Measurements from ENCODE around the gene METTL17. TPM values are rescaled to one million over a fixed set of nuclear protein-coding genes. Genes with fewer than 3 reads are reported as not detected.
"Not testable (repeated sequence)": the region's sequence is repeated elsewhere in the genome, so short reads cannot be mapped to it uniquely, and the experiment has no call there.

METTL17 gene
- total and polyA plus RNA-seq, 9 of the 15 experiments (the other 6 are each of a cell fraction or from before 2014, with no cell fraction given), result 65.6 to 150 (median 90.0) TPM

DNA sequence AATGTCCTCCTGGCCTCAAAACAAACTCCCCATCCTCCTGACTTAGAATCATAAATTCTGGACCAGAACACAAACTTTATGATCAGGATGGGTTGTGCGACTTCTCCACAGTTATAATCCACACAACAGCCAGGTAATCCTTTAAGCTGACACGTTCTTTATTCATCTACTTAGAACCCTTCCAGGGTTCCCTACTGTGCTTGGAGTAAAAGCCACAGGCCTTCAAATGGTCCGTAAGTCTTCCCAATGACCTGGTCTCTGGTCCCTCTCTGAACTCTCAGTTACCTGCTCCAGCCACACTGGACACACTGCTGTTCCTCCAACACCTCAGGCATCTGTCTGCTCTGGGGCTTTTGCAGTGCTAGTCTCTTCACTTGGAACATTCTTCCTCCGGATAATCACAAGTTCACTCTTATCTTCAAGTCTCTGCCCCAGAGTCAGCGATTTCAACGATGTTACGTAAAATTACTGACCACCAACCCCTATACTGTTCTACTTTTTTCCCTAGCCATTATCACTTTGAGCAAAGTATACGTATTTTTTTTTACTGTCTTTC lies 50.7 kb downstream of the METTL17 start:
- H3K79me2 ChIP-seq (ENCODE audit: control insufficient read depth, insufficient read depth, low read length), result no peaks in the 10 kb centered on the region
- no peaks in the 10 kb centered on the region for H3K27me3 ChIP-seq (ENCODE audit: control insufficient read depth in 2 of 2, insufficient read depth in 2 of 2, low read length in 2 of 2)
- in situ Hi-C loops (cut with MboI) (no loop called here), intact Hi-C loops (cut with micrococcal nuclease) (loop anchor here (1.0 to 5.0 kb wide), 2 partner anchors 26 to 183 kb away; no protein-coding TSS in a partner anchor)
- H3K4me2 ChIP-seq (ENCODE audit: insufficient read depth, low read length), result no peak overlapping the region
- ChIA-PET POLR2A (interaction anchor here (1.1 to 2.6 kb wide), 2 partner anchors 22 to 25 kb away, joined by 4 to 15 read pairs; no protein-coding TSS in a partner anchor), CTCF (ENCODE audit: low intra/inter-chr PET ratio) (interaction anchor here (0.6 to 2.8 kb wide), 4 partner anchors 22 to 431 kb away, joined by 3 to 33 read pairs (median 8); no protein-coding TSS in a partner anchor)
- 36% methylated on average over 7 of the region's 8 CpGs for WGBS (ENCODE audit: insufficient coverage, low coverage, missing lambda C conversion rate)
- H3K9me1 ChIP-seq (ENCODE audit: control insufficient read depth, insufficient read depth, low read length), result no peaks in the 10 kb centered on the region
- BruUV-seq (replicated peaks), result no TSS peak
- no peak for ATAC-seq
- TF ChIP-seq LARP7 (IDR thresholded peaks at IDR 0.05) (no peak), RAD21 (CRISPR knock-in tag; conservative IDR thresholded peaks at IDR 0.05 in 1 of 2, IDR thresholded peaks at IDR 0.05 in 1 of 2) (0 out of 4 replicates have a peak, but pooled peaks of 1 of the 2 experiments have one; percentile 2)
- H3K9ac ChIP-seq (ENCODE audit: insufficient read depth in 1 of 2, low read depth in 2 of 2, low read length in 2 of 2), result no peak overlapping the region
- no peaks in the 10 kb centered on the region for H4K20me1 ChIP-seq (replicated peaks; ENCODE audit: control insufficient read depth, insufficient read depth, low read length)
- no peak for DNase-seq (ENCODE audit: extremely low read depth in 1 of 4, low spot score in 3 of 4)
- H3K9me3 ChIP-seq (replicated peaks; ENCODE audit: control insufficient read depth, insufficient read depth, low read depth, low read length), result no peaks in the 10 kb centered on the region
- H3K36me3 ChIP-seq (ENCODE audit: control insufficient read depth, insufficient read depth, low read length), result no peaks in the 10 kb centered on the region
- peaks cover 5 to 25% of the 10 kb centered on the region in 2 experiments; a peak in 4 of 5 replicates for H3K4me1 ChIP-seq (replicated peaks in 1 of 2; ENCODE audit: control insufficient read depth in 2 of 2, insufficient read depth in 2 of 2, low read length in 2 of 2)
- H3K27ac ChIP-seq (ENCODE audit: extremely low read depth, low read depth, low read length), result no peak overlapping the region
- FAIRE-seq, result no peak
- no peak overlapping the region for H2AFZ ChIP-seq (ENCODE audit: low read depth, low read length)
- no peak overlapping the region for H3K4me3 ChIP-seq

DNA sequence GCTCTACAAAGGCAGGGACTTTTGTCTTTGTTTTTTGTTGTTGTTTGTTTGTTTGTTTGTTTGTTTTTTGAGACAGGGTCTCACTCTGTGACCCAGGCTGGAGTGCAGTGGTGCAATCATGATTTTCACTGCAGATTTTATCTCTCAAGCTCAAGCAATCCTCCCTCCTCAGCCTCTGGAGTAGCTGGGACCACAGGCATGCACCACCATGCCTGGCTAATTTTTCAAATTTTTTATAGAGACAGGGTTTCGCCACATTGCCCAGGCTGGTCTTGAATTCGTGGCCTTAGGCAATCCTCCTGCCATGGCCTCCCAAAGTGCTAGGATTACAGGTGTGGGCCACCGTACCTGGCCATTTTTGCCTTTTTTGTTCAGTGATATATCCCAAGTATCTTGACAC lies 51.2 kb downstream of the METTL17 start:
- in situ Hi-C loops (cut with MboI); H3K36me3 ChIP-seq (ENCODE audit: control insufficient read depth, insufficient read depth, low read length); H3K4me3 ChIP-seq; H3K79me2 ChIP-seq (ENCODE audit: control insufficient read depth, insufficient read depth, low read length); H3K27me3 ChIP-seq (ENCODE audit: control insufficient read depth in 2 of 2, insufficient read depth in 2 of 2, low read length in 2 of 2); DNase-seq (ENCODE audit: extremely low read depth in 1 of 4, low spot score in 3 of 4); H3K9ac ChIP-seq (ENCODE audit: insufficient read depth in 1 of 2, low read depth in 2 of 2, low read length in 2 of 2); H3K4me2 ChIP-seq (ENCODE audit: insufficient read depth, low read length); ATAC-seq; H3K9me1 ChIP-seq (ENCODE audit: control insufficient read depth, insufficient read depth, low read length); FAIRE-seq; H4K20me1 ChIP-seq (replicated peaks; ENCODE audit: control insufficient read depth, insufficient read depth, low read length); H3K27ac ChIP-seq (ENCODE audit: extremely low read depth, low read depth, low read length); H3K9me3 ChIP-seq (replicated peaks; ENCODE audit: control insufficient read depth, insufficient read depth, low read depth, low read length); BruUV-seq (replicated peaks); H2AFZ ChIP-seq (ENCODE audit: low read depth, low read length): not testable (repeated sequence)
- WGBS (ENCODE audit: insufficient coverage, low coverage, missing lambda C conversion rate), result 67% methylated on average over 1 of the region's 3 CpGs
- H3K4me1 ChIP-seq (replicated peaks in 1 of 2; ENCODE audit: control insufficient read depth in 2 of 2, insufficient read depth in 2 of 2, low read length in 2 of 2), result peaks cover 5 to 25% of the 10 kb centered on the region in 2 experiments; a peak in 4 of 5 replicates
- CTCF ChIA-PET (ENCODE audit: low intra/inter-chr PET ratio), result interaction anchor here (1.5 to 2.8 kb wide), 3 partner anchors 26 to 432 kb away, joined by 6 to 33 read pairs (median 11); no protein-coding TSS in a partner anchor
- intact Hi-C loops (cut with micrococcal nuclease), result loop anchor here (1.0 to 5.0 kb wide), 2 partner anchors 27 to 184 kb away; no protein-coding TSS in a partner anchor
- POLR2A ChIA-PET, result interaction anchor here (1.1 to 2.6 kb wide), 2 partner anchors 25 to 26 kb away, joined by 3 to 15 read pairs; no protein-coding TSS in a partner anchor

All from K562 (cell line).